ENCODE measurements around the gene PRSS56. TPM values are rescaled to one million over a fixed set of nuclear protein-coding genes. Genes with fewer than 3 reads are reported as not detected.

The PRSS56 gene
- total RNA-seq, 1 donor from 2014 or later: not detected

DNA sequence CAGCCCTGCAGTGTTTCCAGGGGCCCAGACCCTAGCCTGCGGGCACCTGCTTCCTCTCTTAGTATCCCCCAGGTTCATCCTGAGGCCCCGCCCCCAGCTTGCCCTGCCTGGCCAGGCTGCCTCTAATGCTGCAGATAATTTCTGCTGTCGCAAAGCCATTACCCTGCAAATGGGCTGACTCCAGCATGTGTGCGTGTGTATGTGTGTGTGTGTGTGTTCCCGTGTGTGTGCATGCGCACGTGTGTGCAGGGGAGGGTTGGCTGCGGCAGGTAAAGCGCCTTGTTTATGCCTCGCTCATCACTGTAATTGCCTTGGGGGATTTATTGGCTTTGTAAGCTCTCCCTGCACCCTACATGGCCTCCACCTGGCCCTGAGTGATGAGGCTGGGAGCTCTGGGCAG, 7.6 kb upstream of the PRSS56 start:
- no peaks in the 10 kb centered on the region for H3K4me1 Mint-ChIP-seq (ENCODE audit: unreplicated experiment)

DNA sequence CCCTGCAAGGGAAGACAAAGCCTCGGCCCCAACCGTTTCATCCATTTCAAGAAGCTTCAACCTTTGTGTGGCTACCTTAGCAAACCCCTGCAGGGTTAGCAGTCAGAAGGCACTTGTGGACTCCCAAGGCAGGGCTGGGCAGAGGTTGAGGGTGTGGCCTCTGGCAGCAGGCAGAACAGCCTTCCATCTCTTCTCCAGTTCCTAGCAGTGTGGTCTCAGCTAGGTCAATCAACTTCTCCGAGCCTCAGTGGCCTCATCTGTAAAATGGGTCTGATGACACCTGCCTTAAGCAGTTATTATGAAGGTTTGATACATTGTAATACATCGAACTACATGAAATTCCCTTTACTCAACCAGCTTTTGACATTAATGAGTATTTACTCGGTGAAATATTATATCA, 6.8 kb upstream of the PRSS56 start:
- H3K4me3 Mint-ChIP-seq (ENCODE audit: unreplicated experiment): no peak overlapping the region
- H3K9me3 Mint-ChIP-seq (ENCODE audit: unreplicated experiment): no peaks in the 10 kb centered on the region
- H3K27me3 Mint-ChIP-seq (ENCODE audit: unreplicated experiment): peaks cover 49% of the 10 kb centered on the region
- peaks cover 2% of the 10 kb centered on the region for H3K36me3 Mint-ChIP-seq (ENCODE audit: unreplicated experiment)
- no peak overlapping the region for H3K27ac Mint-ChIP-seq (ENCODE audit: unreplicated experiment)
- no peaks in the 10 kb centered on the region for H3K4me1 Mint-ChIP-seq (ENCODE audit: unreplicated experiment)
- DNase-seq (ENCODE audit: extremely low spot score, unreplicated experiment): no peak
- TF ChIP-seq, protein P1, sequence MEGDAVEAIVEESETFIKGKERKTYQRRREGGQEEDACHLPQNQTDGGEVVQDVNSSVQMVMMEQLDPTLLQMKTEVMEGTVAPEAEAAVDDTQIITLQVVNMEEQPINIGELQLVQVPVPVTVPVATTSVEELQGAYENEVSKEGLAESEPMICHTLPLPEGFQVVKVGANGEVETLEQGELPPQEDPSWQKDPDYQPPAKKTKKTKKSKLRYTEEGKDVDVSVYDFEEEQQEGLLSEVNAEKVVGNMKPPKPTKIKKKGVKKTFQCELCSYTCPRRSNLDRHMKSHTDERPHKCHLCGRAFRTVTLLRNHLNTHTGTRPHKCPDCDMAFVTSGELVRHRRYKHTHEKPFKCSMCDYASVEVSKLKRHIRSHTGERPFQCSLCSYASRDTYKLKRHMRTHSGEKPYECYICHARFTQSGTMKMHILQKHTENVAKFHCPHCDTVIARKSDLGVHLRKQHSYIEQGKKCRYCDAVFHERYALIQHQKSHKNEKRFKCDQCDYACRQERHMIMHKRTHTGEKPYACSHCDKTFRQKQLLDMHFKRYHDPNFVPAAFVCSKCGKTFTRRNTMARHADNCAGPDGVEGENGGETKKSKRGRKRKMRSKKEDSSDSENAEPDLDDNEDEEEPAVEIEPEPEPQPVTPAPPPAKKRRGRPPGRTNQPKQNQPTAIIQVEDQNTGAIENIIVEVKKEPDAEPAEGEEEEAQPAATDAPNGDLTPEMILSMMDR (IDR thresholded peaks at IDR 0.05): no peak

More for the DNA sequence above, 7.6 kb upstream of the PRSS56 start:
- Mint-ChIP-seq H3K4me3 (ENCODE audit: unreplicated experiment) (no peak overlapping the region), H3K9me3 (ENCODE audit: unreplicated experiment) (no peaks in the 10 kb centered on the region), H3K27me3 (ENCODE audit: unreplicated experiment) (peaks cover 47% of the 10 kb centered on the region), H3K36me3 (ENCODE audit: unreplicated experiment) (peaks cover 2% of the 10 kb centered on the region), H3K27ac (ENCODE audit: unreplicated experiment) (no peak overlapping the region)
- TF ChIP-seq, protein P1 (IDR thresholded peaks at IDR 0.05): no peak
- DNase-seq (ENCODE audit: extremely low spot score, unreplicated experiment): no peak

- no peaks in the 10 kb centered on the region for H3K9me3 Mint-ChIP-seq (ENCODE audit: unreplicated experiment)
- DNase-seq (ENCODE audit: extremely low spot score, unreplicated experiment): no peak
- H3K27ac Mint-ChIP-seq (ENCODE audit: unreplicated experiment): no peak overlapping the region
- peaks cover 52% of the 10 kb centered on the region for H3K27me3 Mint-ChIP-seq (ENCODE audit: unreplicated experiment)
- H3K36me3 Mint-ChIP-seq (ENCODE audit: unreplicated experiment): peaks cover 2% of the 10 kb centered on the region
- no peaks in the 10 kb centered on the region for H3K4me1 Mint-ChIP-seq (ENCODE audit: unreplicated experiment)
- TF ChIP-seq, protein P1 (IDR thresholded peaks at IDR 0.05): no peak
- H3K4me3 Mint-ChIP-seq (ENCODE audit: unreplicated experiment): no peak overlapping the region
Observed at GRCh38 chr2:232515639-232516038, 4.5 kb upstream of the PRSS56 start.

- Mint-ChIP-seq H3K27ac (ENCODE audit: unreplicated experiment) (no peak overlapping the region), H3K4me3 (ENCODE audit: unreplicated experiment) (no peak overlapping the region), H3K36me3 (ENCODE audit: unreplicated experiment) (peaks cover 2% of the 10 kb centered on the region), H3K4me1 (ENCODE audit: unreplicated experiment) (no peaks in the 10 kb centered on the region), H3K9me3 (ENCODE audit: unreplicated experiment) (no peaks in the 10 kb centered on the region), H3K27me3 (ENCODE audit: unreplicated experiment) (peaks cover 55% of the 10 kb centered on the region)
- no peak for DNase-seq (ENCODE audit: extremely low spot score, unreplicated experiment)
- TF ChIP-seq, protein P1 (IDR thresholded peaks at IDR 0.05): no peak
Observed at GRCh38 chr2:232516551-232516950, 3.6 kb upstream of the PRSS56 start.

DNA sequence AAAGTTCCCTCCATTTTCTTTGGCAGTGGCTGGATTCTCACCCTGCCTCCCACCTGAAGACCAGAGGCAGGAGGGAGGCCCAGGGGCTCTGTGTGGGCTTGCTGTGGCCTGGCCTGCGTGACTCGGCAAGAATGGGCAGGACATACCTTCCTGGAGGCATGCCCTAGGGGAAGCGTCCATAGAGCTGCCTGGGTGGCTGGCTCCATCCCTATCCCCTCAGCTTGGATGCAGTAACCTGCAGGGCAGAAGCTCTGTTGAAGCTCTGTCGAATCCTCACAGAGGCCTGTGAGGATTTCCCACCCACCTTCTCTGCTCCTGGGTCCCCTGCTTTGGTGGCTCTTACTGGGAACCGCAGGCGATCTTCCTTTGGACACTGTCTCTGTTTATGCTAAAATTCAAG, 1.3 kb upstream of the PRSS56 start:
- H3K4me3 Mint-ChIP-seq (ENCODE audit: unreplicated experiment): no peak overlapping the region
- TF ChIP-seq, protein P1 (IDR thresholded peaks at IDR 0.05): no peak
- H3K27ac Mint-ChIP-seq (ENCODE audit: unreplicated experiment): no peak overlapping the region
- no peak for DNase-seq (ENCODE audit: extremely low spot score, unreplicated experiment)
- H3K9me3 Mint-ChIP-seq (ENCODE audit: unreplicated experiment): no peaks in the 10 kb centered on the region
- no peaks in the 10 kb centered on the region for H3K4me1 Mint-ChIP-seq (ENCODE audit: unreplicated experiment)
- H3K36me3 Mint-ChIP-seq (ENCODE audit: unreplicated experiment): peaks cover 2% of the 10 kb centered on the region
- peaks cover 53% of the 10 kb centered on the region for H3K27me3 Mint-ChIP-seq (ENCODE audit: unreplicated experiment)

Measured in osteocyte (in vitro differentiated cells).